A549 (cell line): ENCODE measurements around the gene ASAP2. TPM values are rescaled to one million over a fixed set of nuclear protein-coding genes. Genes with fewer than 3 reads are reported as not detected.
A peak's percentile ranks its signal among the peaks of the same experiment; 100 is the strongest.

Experiments
- ATAC-seq, 2 experiments: fragments of 200-7000 bp in 1 of 2; fragments of >200 bp in 1 of 2; cut with Nextera tagmentation in 1 of 2; cut with Tn5 transposase in 1 of 2; 3 replicates each; pipeline versions ENCODE4 v1.8.0 to v1.9.1; 2018 to 2020; ENCODE audit warnings: mild to moderate bottlenecking in 1 of 2, moderate library complexity in 1 of 2
- CTCF ChIA-PET: fragments of 300-600 bp; sonication (Branson Sonifier 250); formaldehyde crosslinking; extraction: SDS; loops from one replicate; lab custom pipeline; 2021; ENCODE audit warnings: antibody characterized with exemption, inconsistent platforms; lab: Yijun Ruan, JAX
- POLR2A ChIA-PET: fragments of 350-600 bp; formaldehyde crosslinking; extraction: SDS; loops from one replicate; lab custom pipeline; 2021; ENCODE audit warnings: antibody characterized with exemption, inconsistent platforms; lab: Yijun Ruan, JAX
- DNase-seq, 2 experiments: peaks; one replicate each; pipeline versions ENCODE4 v3.0.0 to v3.0.0-alpha.2; 2011 to 2016; ENCODE audit warnings: low read depth in 1 of 2, low spot score in 1 of 2
- FAIRE-seq: peaks from 2 replicates; lab custom pipeline; 2011; peaks lifted over from hg19 to GRCh38; lab: Jason Lieb, UNC
- H3K27ac ChIP-seq, 2 experiments: fragments of >200 bp; sonication (Bioruptor Twin); formaldehyde crosslinking; 3 replicates each; pipeline ENCODE4 v1.5.1; 2016 to 2017
- H3K4me1 ChIP-seq: fragments of >200 bp; sonication (Bioruptor Twin); formaldehyde crosslinking; 3 replicates; pipeline ENCODE4 v1.6.1; 2016
- H3K4me2 ChIP-seq: fragments of >200 bp; sonication (Bioruptor Twin); formaldehyde crosslinking; 3 replicates; pipeline ENCODE4 v1.6.1; 2016
- H3K4me3 ChIP-seq: fragments of >200 bp; sonication (Bioruptor Twin); formaldehyde crosslinking; 3 replicates; pipeline ENCODE4 v1.5.1; 2016
- H3K9me3 ChIP-seq: fragments of >200 bp; sonication (Bioruptor Twin); formaldehyde crosslinking; 3 replicates; pipeline ENCODE4 v1.6.1; 2016
- ATOH8 ChIP-seq: fragments of 250-450 bp; sonication (Bioruptor Pico); IDR thresholded peaks from 2 replicates; pipeline ENCODE4 v1.5.0; 2020; ENCODE audit warnings: low read depth, mild to moderate bottlenecking, moderate library complexity
- BCL3 ChIP-seq: fragments of >200 bp; sonication (Bioruptor Twin); formaldehyde crosslinking; IDR thresholded peaks from 3 replicates; pipeline ENCODE4 v1.6.1; 2016
- CBX8 ChIP-seq: fragments of 200-600 bp; sonication (generic); IDR thresholded peaks from 2 replicates; pipeline ENCODE4 v1.6.1; 2016
- CEBPB ChIP-seq, 2 experiments: fragments of >200 bp in 1 of 2; sonication (Bioruptor Twin) in 1 of 2; formaldehyde crosslinking in 1 of 2; IDR thresholded peaks; 2 replicates each; pipeline ENCODE4 v1.6.1; 2012 to 2016
- CHD2 ChIP-seq: fragments of 150-350 bp; IDR thresholded peaks from 2 replicates; pipeline ENCODE4 v1.6.1; 2014; ENCODE audit warnings: low read length; ENCODE audit not compliant: partially characterized antibody
- CHD4 ChIP-seq: fragments of 200-600 bp; sonication (generic); IDR thresholded peaks from 2 replicates; pipeline ENCODE4 v1.6.1; 2016; ENCODE audit warnings: antibody characterized with exemption, mild to moderate bottlenecking, borderline replicate concordance
- CTCF ChIP-seq: fragments of >200 bp; sonication (Bioruptor Twin); formaldehyde crosslinking; IDR thresholded peaks from 3 replicates; pipeline ENCODE4 v1.5.1; 2016
- FOSB ChIP-seq: fragments of 250-450 bp; sonication (Bioruptor Pico); IDR thresholded peaks from 2 replicates; pipeline ENCODE4 v1.5.0; 2020; ENCODE audit warnings: mild to moderate bottlenecking, moderate library complexity
- FOSL2 ChIP-seq, 2 experiments: fragments of 450-650 bp in 1 of 2; fragments of >200 bp in 1 of 2; sonication (Bioruptor Twin) in 1 of 2; formaldehyde crosslinking; IDR thresholded peaks; 2 replicates each; pipeline versions ENCODE4 v1.5.0 to v1.6.1; 2016 to 2020; ENCODE audit warnings: mild to moderate bottlenecking in 1 of 2, moderate library complexity in 1 of 2
- FOXS1 ChIP-seq: fragments of 250-450 bp; sonication (Bioruptor Pico); IDR thresholded peaks from 2 replicates; pipeline ENCODE4 v1.5.0; 2020; ENCODE audit warnings: mild to moderate bottlenecking, moderate library complexity
- HDAC2 ChIP-seq: fragments of 200-600 bp; sonication (generic); IDR thresholded peaks from 2 replicates; pipeline ENCODE4 v1.6.1; 2016
- HOXA7 ChIP-seq: fragments of 250-450 bp; sonication (Bioruptor Pico); IDR thresholded peaks from 2 replicates; pipeline ENCODE4 v1.5.0; 2020; ENCODE audit warnings: mild to moderate bottlenecking, moderate library complexity
- KDM5A ChIP-seq: fragments of 200-600 bp; sonication (generic); IDR thresholded peaks from 2 replicates; pipeline ENCODE4 v1.6.1; 2016; ENCODE audit warnings: antibody characterized with exemption, mild to moderate bottlenecking
- MAFK ChIP-seq: fragments of 450-650 bp; IDR thresholded peaks from 2 replicates; pipeline ENCODE4 v1.6.1; 2014; ENCODE audit not compliant: partially characterized antibody
- NFE2L2 ChIP-seq: fragments of 150-350 bp; conservative IDR thresholded peaks from 2 replicates; pipeline ENCODE4 v1.6.1; 2014; ENCODE audit warnings: low read length
- PHF8 ChIP-seq: fragments of 200-600 bp; sonication (generic); IDR thresholded peaks from 2 replicates; pipeline ENCODE4 v1.6.1; 2016; ENCODE audit warnings: low read depth, mild to moderate bottlenecking, antibody characterized with exemption, moderate library complexity, borderline replicate concordance
- RCOR1 ChIP-seq: fragments of 150-350 bp; IDR thresholded peaks from 2 replicates; pipeline ENCODE4 v1.6.1; 2014; ENCODE audit warnings: antibody characterized with exemption, low read length, low read depth
- TFCP2L1 ChIP-seq: fragments of 250-450 bp; sonication (Bioruptor Pico); IDR thresholded peaks from 2 replicates; pipeline ENCODE4 v1.5.0; 2021; ENCODE audit warnings: mild to moderate bottlenecking
- TP53 ChIP-seq: fragments of 250-450 bp; sonication (Bioruptor Pico); IDR thresholded peaks from 2 replicates; pipeline ENCODE4 v1.5.0; 2021; ENCODE audit warnings: mild to moderate bottlenecking, moderate library complexity
- USF2 ChIP-seq: fragments of 450-650 bp; IDR thresholded peaks from 2 replicates; pipeline ENCODE4 v1.6.1; 2014; ENCODE audit warnings: antibody characterized with exemption
- ZSCAN20 ChIP-seq: fragments of 250-450 bp; sonication (Bioruptor Pico); IDR thresholded peaks from 2 replicates; pipeline ENCODE4 v1.8.0; 2022; ENCODE audit warnings: mild to moderate bottlenecking, moderate library complexity
- WGBS: methylation state at CpG from one replicate; pipeline ENCODE4 v1.1.6; 2017; ENCODE audit errors: missing lambda C conversion rate; 5-methylcytosine and 5-hydroxymethylcytosine counted together
- polyA plus RNA-seq, 4 experiments: library from polyadenylated mRNA; depleted of rRNA in 3 of 4; stranded (reverse); fragments of >200 nt; fragmentation: RNase III in 1 of 4; extraction: RNeasy Plus Mini Kit Qiagen cat#74134 plus additional on column Dnase treatment in 1 of 4; gene quantifications; 2 replicates in 3 of 4; 3 replicates in 1 of 4; pipeline ENCODE4 v1.2.3, GENCODE V29; 2011 to 2017
- TF ChIP-seq, protein P1 (sequence below): IDR thresholded peaks from 2 replicates; pipeline ENCODE4 v1.6.1; 2012
- TF ChIP-seq, protein P2 (sequence below): fragments of 200-600 bp; sonication (generic); IDR thresholded peaks from 2 replicates; pipeline ENCODE4 v1.6.1; 2016; ENCODE audit warnings: antibody characterized with exemption, mild to moderate bottlenecking, moderate library complexity

Gene ASAP2
- polyA plus RNA-seq, 2 of the 4 experiments (the other 2 are of a cell fraction): 17.8 to 27.9 TPM

DNA sequence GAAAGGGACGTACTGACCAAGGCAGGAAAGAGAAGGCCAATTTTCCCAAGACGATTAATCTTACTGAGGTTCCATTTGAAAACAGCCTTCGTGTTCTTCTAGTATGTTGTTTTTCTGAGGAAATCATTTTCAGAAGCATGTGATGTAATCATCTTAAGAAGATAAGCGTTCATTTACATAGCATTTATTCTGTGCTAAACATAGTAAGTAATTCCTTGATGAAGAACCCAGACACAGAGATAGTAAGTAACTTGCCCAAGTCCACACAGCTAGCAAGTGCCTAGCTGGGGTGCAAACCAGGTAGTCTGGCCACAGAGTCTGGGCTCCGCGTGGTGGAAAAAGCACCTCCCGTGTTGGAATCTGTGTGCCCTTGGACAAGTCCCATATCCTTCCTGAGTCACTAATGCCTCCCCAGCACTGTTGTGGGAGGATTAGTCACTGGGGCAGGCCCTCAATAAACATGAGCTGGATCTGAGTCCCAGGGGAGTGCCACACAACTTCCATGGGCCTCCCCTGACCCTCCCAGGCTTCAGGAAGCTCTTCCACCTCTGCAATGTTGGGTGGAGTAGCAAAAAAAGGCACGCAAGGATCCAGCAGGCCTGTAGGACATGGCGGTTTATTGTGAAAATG, 26.9 kb upstream of the ASAP2 start:
- Histone ChIP-seq H3K4me3 (no peak overlapping the region), H3K4me1 (peaks cover 23% of the 10 kb centered on the region), H3K9me3 (no peaks in the 10 kb centered on the region; the same call in 1 of the 3 replicates), H3K27ac (peak overlapping the region; percentile 37 to 50; a peak in 5 of 6 replicates), H3K4me2 (peak overlapping the region; percentile 55)
- DNase-seq (peak; percentile 69 to 74), FAIRE-seq (no peak), ATAC-seq (peak; percentile 51 to 84; a peak in 5 of 6 replicates)
- no peak for TF ChIP-seq TFCP2L1 (CRISPR knock-in tag)
- no peak for TF ChIP-seq TP53 (CRISPR knock-in tag)
- TF ChIP-seq, protein P1, sequence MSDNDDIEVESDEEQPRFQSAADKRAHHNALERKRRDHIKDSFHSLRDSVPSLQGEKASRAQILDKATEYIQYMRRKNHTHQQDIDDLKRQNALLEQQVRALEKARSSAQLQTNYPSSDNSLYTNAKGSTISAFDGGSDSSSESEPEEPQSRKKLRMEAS: peak; percentile 10
- no peak for TF ChIP-seq KDM5A
- no peak for TF ChIP-seq CHD4
- TF ChIP-seq MAFK: no peak
- no peak for TF ChIP-seq CHD2
- TF ChIP-seq RCOR1: no peak
- TF ChIP-seq HDAC2: no peak
- TF ChIP-seq PHF8: no peak
- TF ChIP-seq HOXA7 (CRISPR knock-in tag): no peak
- no peak for TF ChIP-seq ATOH8
- TF ChIP-seq USF2: no peak
- TF ChIP-seq, protein P2, sequence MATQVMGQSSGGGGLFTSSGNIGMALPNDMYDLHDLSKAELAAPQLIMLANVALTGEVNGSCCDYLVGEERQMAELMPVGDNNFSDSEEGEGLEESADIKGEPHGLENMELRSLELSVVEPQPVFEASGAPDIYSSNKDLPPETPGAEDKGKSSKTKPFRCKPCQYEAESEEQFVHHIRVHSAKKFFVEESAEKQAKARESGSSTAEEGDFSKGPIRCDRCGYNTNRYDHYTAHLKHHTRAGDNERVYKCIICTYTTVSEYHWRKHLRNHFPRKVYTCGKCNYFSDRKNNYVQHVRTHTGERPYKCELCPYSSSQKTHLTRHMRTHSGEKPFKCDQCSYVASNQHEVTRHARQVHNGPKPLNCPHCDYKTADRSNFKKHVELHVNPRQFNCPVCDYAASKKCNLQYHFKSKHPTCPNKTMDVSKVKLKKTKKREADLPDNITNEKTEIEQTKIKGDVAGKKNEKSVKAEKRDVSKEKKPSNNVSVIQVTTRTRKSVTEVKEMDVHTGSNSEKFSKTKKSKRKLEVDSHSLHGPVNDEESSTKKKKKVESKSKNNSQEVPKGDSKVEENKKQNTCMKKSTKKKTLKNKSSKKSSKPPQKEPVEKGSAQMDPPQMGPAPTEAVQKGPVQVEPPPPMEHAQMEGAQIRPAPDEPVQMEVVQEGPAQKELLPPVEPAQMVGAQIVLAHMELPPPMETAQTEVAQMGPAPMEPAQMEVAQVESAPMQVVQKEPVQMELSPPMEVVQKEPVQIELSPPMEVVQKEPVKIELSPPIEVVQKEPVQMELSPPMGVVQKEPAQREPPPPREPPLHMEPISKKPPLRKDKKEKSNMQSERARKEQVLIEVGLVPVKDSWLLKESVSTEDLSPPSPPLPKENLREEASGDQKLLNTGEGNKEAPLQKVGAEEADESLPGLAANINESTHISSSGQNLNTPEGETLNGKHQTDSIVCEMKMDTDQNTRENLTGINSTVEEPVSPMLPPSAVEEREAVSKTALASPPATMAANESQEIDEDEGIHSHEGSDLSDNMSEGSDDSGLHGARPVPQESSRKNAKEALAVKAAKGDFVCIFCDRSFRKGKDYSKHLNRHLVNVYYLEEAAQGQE: peak; percentile 28; the same call in 1 of the 2 replicates
- TF ChIP-seq NFE2L2: no peak
- no peak for TF ChIP-seq CTCF
- no peak for TF ChIP-seq CEBPB (IDR thresholded peaks at IDR 0.05)
- no peak for TF ChIP-seq BCL3
- no peak for TF ChIP-seq CBX8
- no peak for TF ChIP-seq ZSCAN20 (CRISPR knock-in tag)
- no peak for TF ChIP-seq FOSB (CRISPR knock-in tag)
- TF ChIP-seq FOXS1 (CRISPR knock-in tag): no peak
- no peak for TF ChIP-seq FOSL2 (IDR thresholded peaks at IDR 0.05)
- TF ChIP-seq FOSL2 (CRISPR knock-in tag; IDR thresholded peaks at IDR 0.05): peak; percentile 43; the same call in 1 of the 2 replicates
- POLR2A ChIA-PET: interaction anchor here (0.9 to 1.1 kb wide), 2 partner anchors 27 to 108 kb away, joined by 3 read pairs; partner anchors contain the start of gene ASAP2
- WGBS: 54% methylated on average over 9 of the region's 9 CpGs
- CTCF ChIA-PET: interaction anchor here (1.2 to 3.8 kb wide), 9 partner anchors 8 to 154 kb away, joined by 4 to 13 read pairs (median 6); partner anchors contain the start of gene ASAP2
